G401.6 (cell line): ENCODE measurements around the gene ME3.
"Not testable (repeated sequence)": the region's sequence is repeated elsewhere in the genome, so short reads cannot be mapped to it uniquely, and the experiment has no call there.

ENCODE experiments used
- FAIRE-seq: peaks from 2 replicates; lab custom pipeline; 2012; peaks lifted over from hg19 to GRCh38; lab: Jason Lieb, UNC

Gene ME3

GRCh38 chr11:86558207-86558606 lies 114.2 kb downstream of the ME3 start:
- FAIRE-seq, result no peak

DNA sequence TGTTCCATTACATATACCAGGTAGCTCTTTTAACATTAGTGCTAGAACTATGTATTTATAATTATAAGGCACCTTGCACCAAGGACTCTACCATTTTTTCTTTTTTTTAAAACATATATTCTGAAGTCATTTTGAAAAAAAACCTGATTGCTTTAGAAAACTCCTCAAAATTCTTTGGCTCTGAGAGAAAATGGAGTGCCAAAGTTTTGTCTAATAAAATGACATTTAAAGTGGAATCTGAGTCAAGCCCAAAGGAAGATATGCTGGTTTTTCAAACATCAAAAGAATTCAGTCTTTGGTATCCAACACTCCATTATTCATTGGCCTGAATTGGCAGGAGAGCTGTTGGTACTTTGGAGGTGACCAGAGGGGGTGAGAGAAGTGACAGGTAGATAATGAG lies 116.5 kb downstream of the ME3 start:
- FAIRE-seq, result no peak

DNA sequence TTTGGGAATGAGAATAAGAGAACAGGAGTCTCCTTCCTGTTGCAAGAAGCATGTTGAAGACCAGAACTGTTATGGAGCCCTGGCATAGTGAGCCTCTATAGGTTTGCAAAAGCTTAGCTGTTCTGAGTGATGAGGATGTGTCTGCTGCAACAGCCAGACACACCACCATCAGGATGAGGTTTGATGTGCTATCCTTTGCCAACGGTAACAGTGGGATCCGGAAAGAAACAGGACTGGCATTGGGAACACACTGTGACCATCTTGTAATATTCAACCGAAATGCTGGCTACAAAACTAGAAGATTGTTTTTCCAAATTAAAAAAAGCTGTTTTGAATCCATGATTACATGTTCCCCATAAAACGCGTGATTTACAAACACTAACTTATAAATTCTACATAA lies 117.0 kb downstream of the ME3 start:
- FAIRE-seq, result no peak

GRCh38 chr11:86553265-86553664 lies 119.2 kb downstream of the ME3 start:
- no peak for FAIRE-seq

DNA sequence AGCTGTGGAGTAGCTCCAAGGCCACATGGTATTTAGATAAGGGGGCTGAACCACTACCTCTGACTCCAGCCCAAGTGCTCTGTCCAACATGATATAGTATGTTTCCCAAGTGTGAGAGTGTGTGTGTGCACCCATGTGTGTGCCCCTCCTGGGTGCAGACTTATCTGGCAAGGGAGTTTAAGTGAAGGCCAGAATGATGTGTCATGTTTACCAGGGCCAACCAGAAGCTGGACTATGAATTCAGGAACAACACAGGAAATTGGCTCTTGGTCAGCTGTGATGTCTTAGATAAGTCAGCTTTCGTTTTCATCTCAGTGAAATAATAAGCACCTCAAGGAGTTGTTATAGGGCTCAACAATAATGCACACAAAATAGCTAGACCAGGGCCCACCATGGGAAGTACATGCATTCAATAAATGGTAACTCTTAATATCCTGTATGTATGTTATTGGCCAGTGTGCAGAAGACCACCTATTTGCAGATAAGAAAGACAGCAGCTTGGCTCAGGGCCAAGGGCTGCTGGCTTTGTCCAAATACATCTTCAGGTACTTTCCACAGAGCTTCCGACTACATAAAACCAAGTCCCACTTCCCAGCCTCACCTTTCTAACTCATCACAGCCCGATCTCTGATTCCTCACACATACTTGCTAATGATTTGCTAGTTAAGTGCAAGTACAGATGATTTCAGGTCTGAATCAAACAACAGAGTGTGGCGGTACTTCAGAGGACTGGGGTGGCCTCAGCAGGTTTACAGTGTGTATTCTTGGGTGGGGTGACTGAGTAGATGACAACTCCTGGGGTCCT lies 120.9 kb downstream of the ME3 start:
- no peak for FAIRE-seq

- no peak for FAIRE-seq
Observed at GRCh38 chr11:86550757-86551156, 121.7 kb downstream of the ME3 start.

DNA sequence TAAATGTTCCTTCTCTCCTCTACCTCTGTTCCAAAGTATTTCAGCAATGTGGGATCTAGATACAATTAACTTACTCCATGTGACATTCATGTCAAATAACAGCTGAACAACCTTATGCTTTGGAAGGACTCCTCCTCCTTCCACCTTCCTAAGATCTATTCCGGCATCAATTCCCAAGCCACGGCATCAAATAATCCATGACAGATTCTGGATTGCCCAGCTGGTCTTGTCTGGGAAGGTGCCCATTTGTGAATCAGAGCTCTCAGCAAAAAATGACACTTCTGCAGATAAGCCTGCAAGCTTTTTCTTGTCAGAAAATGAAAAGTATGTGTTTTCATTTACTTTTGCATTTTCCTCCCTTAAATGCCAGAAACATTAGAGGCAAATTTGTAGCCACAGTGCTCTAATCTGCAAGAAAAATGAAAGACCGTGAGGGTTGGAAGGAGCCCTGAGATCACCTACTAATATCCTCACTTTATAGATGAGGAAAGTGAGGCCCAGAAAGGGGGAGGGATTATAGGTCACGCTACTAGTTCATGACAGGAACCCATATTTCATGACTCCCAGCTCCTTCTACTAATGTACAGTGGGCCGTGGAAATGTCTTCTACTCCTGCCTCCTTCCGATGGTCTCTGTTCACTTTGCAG lies 124.0 kb downstream of the ME3 start:
- no peak for FAIRE-seq

DNA sequence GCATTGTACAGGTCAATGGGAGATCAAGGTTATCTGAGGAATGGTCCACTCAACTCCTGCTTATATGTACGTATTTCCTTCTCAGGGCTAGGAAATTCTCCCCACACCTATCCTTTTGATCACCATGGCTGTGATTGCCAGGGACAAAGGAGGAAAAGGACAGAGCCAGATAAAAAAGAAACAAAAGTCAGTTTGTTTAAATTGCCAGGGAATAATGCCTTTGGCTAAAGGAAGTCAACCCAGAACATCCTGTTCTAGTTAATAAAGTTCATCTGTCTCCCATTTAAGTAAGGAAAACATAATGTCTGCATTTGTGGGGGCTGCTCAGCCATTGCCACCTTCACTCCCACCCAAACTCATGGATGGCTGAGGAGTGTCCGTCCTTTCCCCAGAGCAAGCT lies 124.7 kb downstream of the ME3 start:
- no peak for FAIRE-seq

DNA sequence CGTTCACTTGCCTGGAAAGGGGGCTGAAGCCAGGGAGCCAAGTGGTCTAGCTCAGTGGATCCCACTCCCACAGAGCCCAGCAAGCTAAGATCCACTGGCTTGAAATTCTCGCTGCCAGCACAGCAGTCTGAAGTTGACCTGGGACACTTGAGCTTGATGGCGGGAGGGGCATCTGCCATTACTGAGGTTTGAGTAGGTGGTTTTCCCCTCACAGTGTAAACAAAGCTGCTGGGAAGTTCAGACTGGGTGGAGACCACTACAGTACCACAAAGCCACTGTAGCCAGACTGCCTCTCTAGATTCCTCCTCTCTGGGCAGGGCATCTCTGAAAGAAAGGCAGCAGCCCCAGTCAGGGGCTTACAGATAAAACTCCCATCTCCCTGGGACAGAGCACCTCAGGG lies 131.1 kb downstream of the ME3 start:
- FAIRE-seq, result not testable (repeated sequence)

DNA sequence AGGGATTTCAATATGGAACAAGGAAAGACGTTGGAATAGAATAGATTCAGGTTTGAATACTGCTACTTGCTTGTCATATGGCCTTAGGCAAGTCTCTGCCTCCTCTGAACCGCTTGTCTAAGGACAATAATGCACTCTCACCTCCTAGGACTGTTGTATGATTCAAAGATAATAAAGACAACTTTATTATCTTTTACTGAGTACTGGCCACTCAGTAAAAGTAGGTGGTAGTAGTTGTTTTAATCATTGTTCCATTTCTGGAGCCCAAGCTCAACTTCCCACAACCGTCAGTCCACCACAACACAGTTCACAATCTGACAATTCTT lies 134.2 kb downstream of the ME3 start:
- FAIRE-seq, result no peak

DNA sequence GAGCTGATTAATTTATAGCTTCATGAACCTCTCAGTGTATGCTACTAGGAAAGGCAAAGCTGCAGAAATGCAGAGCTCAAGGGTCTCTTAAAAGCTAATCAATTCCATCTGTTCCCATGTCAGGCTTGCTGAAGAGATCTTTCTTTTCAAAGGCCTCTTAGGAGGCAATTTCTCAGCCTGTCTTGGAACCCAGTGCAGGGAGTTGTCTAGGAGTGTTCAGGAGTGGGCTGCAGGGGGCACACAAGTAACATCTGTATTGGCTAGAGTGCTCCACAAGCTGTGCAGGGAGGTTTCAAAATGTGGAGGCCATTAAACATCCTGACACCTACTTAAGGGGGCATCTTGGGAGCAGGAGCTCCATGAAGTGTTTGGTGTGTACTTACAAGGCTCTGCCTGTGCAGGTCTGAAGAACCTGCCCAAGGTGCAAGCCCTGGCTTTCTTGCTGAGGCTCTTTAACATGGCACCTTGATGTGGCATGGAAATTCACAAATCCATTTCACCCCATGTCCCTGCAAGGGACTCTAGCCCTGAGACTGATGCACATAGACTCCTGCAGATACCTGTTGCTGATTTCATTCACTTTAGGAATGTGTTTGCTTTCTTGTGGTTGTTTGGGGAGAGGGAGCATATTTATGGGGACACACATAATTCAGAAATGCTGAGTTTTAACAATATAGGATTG lies 134.7 kb downstream of the ME3 start:
- FAIRE-seq, result no peak

- no peak for FAIRE-seq
Observed at GRCh38 chr11:86535773-86536172, 136.6 kb downstream of the ME3 start.

- no peak for FAIRE-seq
Observed at GRCh38 chr11:86524620-86525352, 147.6 kb downstream of the ME3 start.

- FAIRE-seq, result no peak
Observed at GRCh38 chr11:86523738-86524619, 148.4 kb downstream of the ME3 start.

DNA sequence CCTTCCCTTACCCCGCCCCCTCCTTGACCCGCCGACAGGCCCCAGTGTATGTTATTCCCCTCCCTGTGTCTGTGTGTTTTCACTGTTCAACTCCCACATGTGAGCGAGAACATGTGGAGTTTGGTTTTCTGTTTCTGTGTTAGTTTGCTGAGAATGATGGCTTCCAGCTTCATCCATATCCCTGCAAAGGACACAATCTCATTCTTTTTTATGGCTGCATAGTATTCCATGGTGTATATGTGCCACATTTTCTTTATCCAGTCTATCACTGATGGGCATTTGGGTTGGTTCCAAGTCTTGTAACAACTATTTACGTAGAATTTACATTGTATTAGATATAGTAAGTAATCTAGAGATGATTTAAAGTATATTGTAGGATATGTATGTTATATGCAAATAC lies 149.9 kb downstream of the ME3 start:
- FAIRE-seq, result not testable (repeated sequence)

- no peak for FAIRE-seq
Observed at GRCh38 chr11:86519064-86519911, 153.1 kb downstream of the ME3 start.

- no peak for FAIRE-seq
Observed at GRCh38 chr11:86518211-86518610, 154.2 kb downstream of the ME3 start.

DNA sequence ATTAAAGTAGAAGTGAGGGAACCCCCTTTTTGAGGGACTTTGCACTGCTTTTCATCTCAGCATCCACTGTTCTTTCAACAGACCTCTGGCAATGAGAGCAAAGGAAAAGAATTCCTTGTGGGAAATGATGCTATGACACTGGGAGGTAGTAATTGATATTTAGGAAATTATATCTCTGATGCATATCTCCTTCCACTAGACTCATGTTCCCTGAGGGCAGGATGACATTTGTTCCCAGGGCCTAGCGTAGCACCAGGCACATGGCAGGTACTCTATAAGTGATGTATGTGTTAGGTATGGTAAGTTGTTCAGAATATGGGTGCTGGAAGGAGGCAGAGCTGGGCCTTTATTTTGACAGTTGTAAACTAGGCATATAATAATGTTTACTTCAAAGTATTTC lies 154.9 kb downstream of the ME3 start:
- no peak for FAIRE-seq

DNA sequence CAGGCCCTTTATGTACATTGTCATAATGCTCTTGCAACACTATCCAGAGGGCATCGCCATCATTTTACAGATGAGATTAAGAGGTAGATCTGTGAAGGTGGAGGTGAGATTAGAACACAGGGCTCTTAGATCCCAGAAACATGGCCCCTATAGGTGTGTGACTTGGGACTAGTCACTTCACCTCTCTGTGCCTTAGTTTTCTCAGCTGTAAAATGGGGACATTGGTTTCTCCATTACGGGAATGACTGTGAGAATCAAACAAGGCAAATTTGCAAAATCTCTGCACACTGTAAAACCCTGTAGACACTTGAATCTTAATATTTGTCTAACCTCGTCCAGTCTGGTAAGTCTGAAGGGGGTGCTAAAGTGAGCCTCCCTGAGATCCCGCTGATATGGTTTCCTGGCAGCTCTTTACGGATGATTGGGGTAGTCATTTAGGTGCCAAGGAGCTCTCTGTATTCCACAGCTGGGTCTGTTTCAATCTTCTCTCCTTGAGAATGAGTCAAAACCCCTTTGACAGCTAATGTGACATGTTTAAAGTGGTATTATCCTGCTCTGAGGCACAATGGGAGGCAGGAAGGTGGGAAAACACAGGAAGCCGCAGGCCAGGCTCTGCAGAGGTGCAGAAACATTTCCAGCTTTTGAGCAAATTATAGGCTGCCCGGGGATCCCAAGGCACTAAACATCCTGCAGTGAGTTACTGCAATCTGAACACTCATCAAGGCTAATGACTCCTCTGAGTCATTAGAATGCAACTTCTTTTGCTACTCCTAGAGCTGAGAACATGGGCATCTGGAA lies 156.9 kb downstream of the ME3 start:
- FAIRE-seq, result no peak

- FAIRE-seq, result no peak
Observed at GRCh38 chr11:86514453-86514852, 158.0 kb downstream of the ME3 start.
